HepG2 (cell line): ENCODE measurements around the gene UBE2D4. TPM values are rescaled to one million over a fixed set of nuclear protein-coding genes. Genes with fewer than 3 reads are reported as not detected.

Experiments used
- GABPB1 ChIP-seq: IDR thresholded peaks from 2 replicates; pipeline ENCODE4 v1.6.1; 2016; ENCODE audit warnings: mild to moderate bottlenecking, missing genetic modification reagents, moderate library complexity, missing compliant biosample characterization
- GMEB2 ChIP-seq: IDR thresholded peaks from 2 replicates; pipeline ENCODE4 v1.6.1; 2016; ENCODE audit warnings: missing biosample characterization, missing genetic modification reagents, low read depth
- GZF1 ChIP-seq: sonication (generic); formaldehyde crosslinking; IDR thresholded peaks from 2 replicates; pipeline ENCODE4 v1.5.1; 2020; ENCODE audit warnings: mild to moderate bottlenecking, missing genetic modification reagents
- HNF4A ChIP-seq: sonication (generic); formaldehyde crosslinking; IDR thresholded peaks from 2 replicates; pipeline ENCODE4 v1.4.0; 2020; ENCODE audit warnings: missing genetic modification reagents
- HNF4G ChIP-seq, 2 experiments: sonication (generic) in 1 of 2; formaldehyde crosslinking in 1 of 2; IDR thresholded peaks; 2 replicates each; pipeline versions ENCODE4 v1.4.0 to v1.6.1; 2011 to 2020; ENCODE audit warnings: borderline replicate concordance in 2 of 2, low read depth in 2 of 2, mild to moderate bottlenecking in 2 of 2, low read length in 1 of 2, missing genetic modification reagents in 1 of 2, moderate library complexity in 1 of 2
- IRX3 ChIP-seq: sonication (generic); formaldehyde crosslinking; IDR thresholded peaks from 2 replicates; pipeline ENCODE4 v1.8.1; 2023; ENCODE audit warnings: mild to moderate bottlenecking, low read depth, missing genetic modification reagents, borderline replicate concordance
- JDP2 ChIP-seq: sonication (generic); formaldehyde crosslinking; IDR thresholded peaks from 2 replicates; pipeline ENCODE4 v1.8.1; 2022; ENCODE audit warnings: missing genetic modification reagents, borderline replicate concordance
- MED8 ChIP-seq: sonication (generic); formaldehyde crosslinking; IDR thresholded peaks from 2 replicates; pipeline ENCODE4 v1.8.1; 2023; ENCODE audit warnings: mild to moderate bottlenecking, missing genetic modification reagents; ENCODE audit not compliant: insufficient replicate concordance
- NPAS2 ChIP-seq: sonication (generic); formaldehyde crosslinking; IDR thresholded peaks from 2 replicates; pipeline ENCODE4 v1.8.0; 2022; ENCODE audit warnings: mild to moderate bottlenecking, missing genetic modification reagents, borderline replicate concordance
- PRDM10 ChIP-seq: sonication (generic); formaldehyde crosslinking; IDR thresholded peaks from 2 replicates; pipeline ENCODE4 v1.4.0; 2020; ENCODE audit warnings: low read depth, missing genetic modification reagents
- RAD21 ChIP-seq: fragments of 450-650 bp; formaldehyde crosslinking; IDR thresholded peaks from 2 replicates; pipeline ENCODE4 v1.5.0; 2020; ENCODE audit warnings: mild to moderate bottlenecking
- ZFP37 ChIP-seq: sonication (generic); formaldehyde crosslinking; IDR thresholded peaks from 2 replicates; pipeline ENCODE4 v1.4.0; 2020; ENCODE audit warnings: missing genetic modification reagents, borderline replicate concordance
- ZNF407 ChIP-seq: sonication (generic); formaldehyde crosslinking; IDR thresholded peaks from one replicate; pipeline ENCODE4 v1.5.1; 2020; ENCODE audit warnings: mild to moderate bottlenecking, missing genetic modification reagents; ENCODE audit errors: not compliant biosample characterization
- ZNF644 ChIP-seq: IDR thresholded peaks from 2 replicates; pipeline ENCODE4 v1.6.1; 2016; ENCODE audit warnings: low read depth
- ZNF841 ChIP-seq: sonication (generic); formaldehyde crosslinking; IDR thresholded peaks from 2 replicates; pipeline ENCODE4 v1.8.1; 2023; ENCODE audit warnings: missing genetic modification reagents, borderline replicate concordance
- polyA plus RNA-seq, 8 experiments: library from polyadenylated mRNA; depleted of rRNA in 3 of 8; stranded (reverse) in 7 of 8; unstranded in 1 of 8; fragments of >200 nt; fragmentation: Illumina TruSeq in 4 of 8; extraction: Trizol in 4 of 8; gene quantifications; 2 replicates each; pipeline versions ENCODE4 v1.2.1 to v1.2.3, GENCODE V29; 2011 to 2016; ENCODE audit warnings: low read depth in 4 of 8, missing spikeins in 1 of 8, mixed read lengths in 1 of 8; ENCODE audit not compliant: insufficient read depth in 1 of 8
- total RNA-seq, 5 experiments: library from RNA; depleted of rRNA; stranded (reverse); fragments of >200 nt; fragmentation: Illumina TruSeq; extraction: Trizol; gene quantifications; 2 replicates each; pipeline ENCODE4 v1.2.3, GENCODE V29; 2016; ENCODE audit warnings: low read depth in 1 of 5

The UBE2D4 gene
- total and polyA plus RNA-seq, 2 of the 13 experiments (the other 11 are each of a cell fraction or from before 2014, with no cell fraction given), result 9.9 to 16.0 TPM

- TF ChIP-seq ZNF407, result no peak
- TF ChIP-seq ZFP37 (CRISPR knock-in tag), result no peak
- TF ChIP-seq NPAS2 (CRISPR knock-in tag), result no peak
- TF ChIP-seq HNF4G (IDR thresholded peaks at IDR 0.05; ENCODE audit: borderline replicate concordance, low read depth, low read length), result peak; percentile 93
- peak; percentile 98 for TF ChIP-seq HNF4G (CRISPR knock-in tag; IDR thresholded peaks at IDR 0.05; ENCODE audit: borderline replicate concordance, low read depth)
- TF ChIP-seq MED8 (CRISPR knock-in tag), result no peak
- peak; percentile 81; the same call in 1 of the 2 replicates for TF ChIP-seq PRDM10
- TF ChIP-seq RAD21, result peak; percentile 12; the same call in 1 of the 2 replicates
- no peak for TF ChIP-seq GZF1 (CRISPR knock-in tag)
- no peak for TF ChIP-seq ZNF841 (CRISPR knock-in tag)
- TF ChIP-seq IRX3 (CRISPR knock-in tag), result no peak
- no peak for TF ChIP-seq JDP2 (CRISPR knock-in tag)
- TF ChIP-seq ZNF644 (CRISPR knock-in tag), result no peak
- TF ChIP-seq GMEB2 (CRISPR knock-in tag), result no peak
- peak; percentile 71 for TF ChIP-seq GABPB1 (CRISPR knock-in tag)
- peak; percentile 98 for TF ChIP-seq HNF4A (CRISPR knock-in tag)
Measured at GRCh38 chr7:43905209-43905946, 20.9 kb upstream of the UBE2D4 start (continued).
